OCI-LY1 (cell line): ENCODE measurements around the gene AATK.

ENCODE experiments used
- H2AFZ ChIP-seq: fragments of 200-600 bp; sonication (generic), shearing (Covaris generic); 2 replicates; pipeline ENCODE4 v1.6.0; 2014; ENCODE audit warnings: antibody characterized with exemption, mild to moderate bottlenecking, low read length
- H3F3A ChIP-seq: fragments of 200-600 bp; sonication (generic), shearing (Covaris generic); 2 replicates; pipeline ENCODE4 v1.6.0; 2014; ENCODE audit warnings: mild to moderate bottlenecking, antibody characterized with exemption, low read length, moderate library complexity; ENCODE audit not compliant: insufficient read depth
- H3K27ac ChIP-seq: fragments of 200-600 bp; sonication (generic); 2 replicates; pipeline ENCODE4 v1.5.1; 2014; ENCODE audit warnings: low read length, mixed run types, mild to moderate bottlenecking, low read depth; ENCODE audit not compliant: poor library complexity, severe bottlenecking
- H3K27me3 ChIP-seq: fragments of 200-600 bp; sonication (generic); 2 replicates; pipeline ENCODE4 v1.6.0; 2014; ENCODE audit warnings: antibody characterized with exemption, mild to moderate bottlenecking, low read length, moderate library complexity; ENCODE audit not compliant: insufficient read depth
- H3K36me3 ChIP-seq: fragments of 200-600 bp; sonication (generic); 2 replicates; pipeline ENCODE4 v1.6.1; 2014; ENCODE audit warnings: mild to moderate bottlenecking, antibody characterized with exemption, low read length, moderate library complexity, mixed read lengths; ENCODE audit not compliant: insufficient read depth
- H3K4me1 ChIP-seq: fragments of 200-600 bp; sonication (generic); 2 replicates; pipeline ENCODE4 v1.5.1; 2014; ENCODE audit warnings: mild to moderate bottlenecking, low read length, moderate library complexity; ENCODE audit not compliant: insufficient read depth, severe bottlenecking
- H3K4me2 ChIP-seq: fragments of 200-600 bp; sonication (generic), shearing (Covaris generic); 2 replicates; pipeline ENCODE4 v1.6.1; 2014; ENCODE audit warnings: low read length
- H3K4me3 ChIP-seq: fragments of 200-600 bp; sonication (generic); 2 replicates; pipeline ENCODE4 v1.5.1; 2014; ENCODE audit warnings: low read length, low read depth, mild to moderate bottlenecking, mixed read lengths; ENCODE audit not compliant: poor library complexity, severe bottlenecking
- H3K79me2 ChIP-seq: fragments of 200-600 bp; shearing (Covaris generic); 2 replicates; pipeline ENCODE4 v1.6.1; 2016; ENCODE audit warnings: mixed run types, low read length, mixed read lengths; ENCODE audit not compliant: insufficient read depth
- H3K9ac ChIP-seq: fragments of 200-600 bp; sonication (generic), shearing (Covaris generic); 2 replicates; pipeline ENCODE4 v1.6.1; 2014; ENCODE audit warnings: mild to moderate bottlenecking, low read length, mixed read lengths
- H3K9me2 ChIP-seq: fragments of 200-600 bp; sonication (generic), shearing (Covaris generic); 2 replicates; pipeline ENCODE4 v1.6.1; 2014; ENCODE audit warnings: low read depth, mild to moderate bottlenecking, low read length, mixed read lengths
- H3K9me3 ChIP-seq: fragments of 200-600 bp; shearing (Covaris generic); 2 replicates; pipeline ENCODE4 v1.6.1; 2014; ENCODE audit warnings: low read length, mixed read lengths
- H4K20me1 ChIP-seq: fragments of 200-600 bp; sonication (generic), shearing (Covaris generic); 2 replicates; pipeline ENCODE4 v1.6.0; 2016; ENCODE audit warnings: mild to moderate bottlenecking, low read length; ENCODE audit not compliant: insufficient read depth
- EZH2 ChIP-seq: fragments of 200-600 bp; sonication (generic), shearing (Covaris generic); IDR thresholded peaks from 2 replicates; pipeline ENCODE4 v1.8.0; 2017; ENCODE audit warnings: borderline replicate concordance, mixed run types, mild to moderate bottlenecking, antibody characterized with exemption, low read length, moderate library complexity, mixed read lengths
- TF ChIP-seq, protein P1 (sequence below): fragments of 200-600 bp; sonication (generic), shearing (Covaris generic); IDR thresholded peaks from 2 replicates; pipeline ENCODE4 v1.5.1; 2017; ENCODE audit warnings: mild to moderate bottlenecking, antibody characterized with exemption, low read length, moderate library complexity, mixed read lengths

The AATK gene

GRCh38 chr17:81103379-81103778 lies 62.6 kb downstream of the AATK start:
- Histone ChIP-seq H3K9me3 (no peaks in the 10 kb centered on the region), H3K9me2 (no peaks in the 10 kb centered on the region), H2AFZ (no peak overlapping the region), H3K27ac (no peak overlapping the region), H3K4me3 (no peak overlapping the region), H3K9ac (no peak overlapping the region), H3K36me3 (no peaks in the 10 kb centered on the region), H3K4me2 (no peak overlapping the region), H3K27me3 (peaks cover 11% of the 10 kb centered on the region), H3K4me1 (no peaks in the 10 kb centered on the region), H3K79me2 (no peaks in the 10 kb centered on the region), H3F3A (no peaks in the 10 kb centered on the region), H4K20me1 (no peaks in the 10 kb centered on the region)
- TF ChIP-seq EZH2 = no peak
- TF ChIP-seq, protein P1, sequence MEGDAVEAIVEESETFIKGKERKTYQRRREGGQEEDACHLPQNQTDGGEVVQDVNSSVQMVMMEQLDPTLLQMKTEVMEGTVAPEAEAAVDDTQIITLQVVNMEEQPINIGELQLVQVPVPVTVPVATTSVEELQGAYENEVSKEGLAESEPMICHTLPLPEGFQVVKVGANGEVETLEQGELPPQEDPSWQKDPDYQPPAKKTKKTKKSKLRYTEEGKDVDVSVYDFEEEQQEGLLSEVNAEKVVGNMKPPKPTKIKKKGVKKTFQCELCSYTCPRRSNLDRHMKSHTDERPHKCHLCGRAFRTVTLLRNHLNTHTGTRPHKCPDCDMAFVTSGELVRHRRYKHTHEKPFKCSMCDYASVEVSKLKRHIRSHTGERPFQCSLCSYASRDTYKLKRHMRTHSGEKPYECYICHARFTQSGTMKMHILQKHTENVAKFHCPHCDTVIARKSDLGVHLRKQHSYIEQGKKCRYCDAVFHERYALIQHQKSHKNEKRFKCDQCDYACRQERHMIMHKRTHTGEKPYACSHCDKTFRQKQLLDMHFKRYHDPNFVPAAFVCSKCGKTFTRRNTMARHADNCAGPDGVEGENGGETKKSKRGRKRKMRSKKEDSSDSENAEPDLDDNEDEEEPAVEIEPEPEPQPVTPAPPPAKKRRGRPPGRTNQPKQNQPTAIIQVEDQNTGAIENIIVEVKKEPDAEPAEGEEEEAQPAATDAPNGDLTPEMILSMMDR = no peak

DNA sequence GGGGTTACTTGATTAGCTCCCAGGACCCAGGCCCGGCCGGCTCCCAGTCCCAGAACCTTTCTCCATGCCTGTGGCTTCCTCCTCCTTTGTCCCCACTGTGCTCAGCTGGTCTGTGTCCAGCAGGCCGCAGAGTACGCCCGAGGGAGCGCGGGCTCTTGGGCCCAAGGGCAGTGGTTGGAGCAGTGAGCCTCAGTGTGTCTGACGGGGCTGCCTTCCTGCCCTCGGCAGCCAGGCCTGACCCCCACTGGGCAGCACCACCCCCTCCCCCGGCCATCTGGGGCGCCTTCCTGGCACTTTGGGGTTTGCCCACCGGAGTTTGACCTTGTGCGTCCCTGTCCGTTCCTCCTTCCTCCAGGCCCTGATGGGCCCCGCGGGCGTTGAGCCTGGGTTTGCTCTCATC lies 63.2 kb downstream of the AATK start:
- Histone ChIP-seq H3K36me3 (no peaks in the 10 kb centered on the region), H3K79me2 (no peaks in the 10 kb centered on the region), H3K9me3 (no peaks in the 10 kb centered on the region), H3F3A (no peaks in the 10 kb centered on the region), H2AFZ (no peak overlapping the region), H3K9ac (no peak overlapping the region), H4K20me1 (no peaks in the 10 kb centered on the region), H3K9me2 (no peaks in the 10 kb centered on the region), H3K27ac (no peak overlapping the region), H3K4me2 (no peak overlapping the region), H3K27me3 (peaks cover 11% of the 10 kb centered on the region), H3K4me3 (no peak overlapping the region), H3K4me1 (no peaks in the 10 kb centered on the region)
- TF ChIP-seq EZH2 = no peak
- TF ChIP-seq, protein P1 = no peak

- Histone ChIP-seq H3K79me2 (no peaks in the 10 kb centered on the region), H3K9ac (no peak overlapping the region), H3K9me2 (no peaks in the 10 kb centered on the region), H3K4me2 (no peak overlapping the region), H4K20me1 (no peaks in the 10 kb centered on the region), H3K36me3 (no peaks in the 10 kb centered on the region), H3F3A (no peaks in the 10 kb centered on the region), H3K4me3 (no peak overlapping the region), H3K4me1 (no peaks in the 10 kb centered on the region), H2AFZ (no peak overlapping the region), H3K27me3 (peaks cover 11% of the 10 kb centered on the region), H3K27ac (no peak overlapping the region), H3K9me3 (no peaks in the 10 kb centered on the region)
- TF ChIP-seq EZH2 = no peak
- TF ChIP-seq, protein P1 = no peak
Measured at GRCh38 chr17:81102352-81102751, 63.7 kb downstream of the AATK start.
